Measurements from ENCODE around the gene COL20A1. TPM values are rescaled to one million over a fixed set of nuclear protein-coding genes. Genes with fewer than 3 reads are reported as not detected.

The COL20A1 gene
- total RNA-seq, 2 donors from 2014 or later, result not detected

DNA sequence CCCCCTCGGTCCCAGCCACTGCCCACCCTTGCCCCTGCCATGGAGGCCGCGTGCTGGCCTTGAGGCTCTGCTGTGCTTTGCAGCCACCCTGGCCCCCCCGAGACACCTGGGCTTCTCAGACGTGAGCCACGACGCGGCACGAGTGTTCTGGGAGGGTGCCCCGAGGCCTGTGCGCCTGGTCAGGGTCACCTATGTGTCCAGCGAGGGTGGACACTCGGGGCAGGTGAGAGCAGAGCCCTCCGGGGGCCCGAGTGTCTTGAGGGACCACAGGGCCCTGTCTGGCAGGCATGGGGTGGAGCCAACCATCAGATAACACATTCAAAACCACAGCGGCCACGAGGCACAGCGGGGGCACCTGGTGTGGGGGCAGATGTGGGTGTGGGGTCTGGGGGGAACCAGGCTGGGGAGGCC, 18.9 kb downstream of the COL20A1 start:
- H3K4me1 ChIP-seq, result no peaks in the 10 kb centered on the region
- no peaks in the 10 kb centered on the region for H3K9me3 ChIP-seq
- ATAC-seq (no peak), DNase-seq (no peak)
- WGBS, 2 donors, result 27 to 29% methylated on average over 3 to 14 of the region's 18 CpGs
- no peak overlapping the region for H3K27ac ChIP-seq
- no peaks in the 10 kb centered on the region for H3K36me3 ChIP-seq (replicated peaks in 1 of 2; ENCODE audit: insufficient read depth in 1 of 2, low read depth in 2 of 2)
- no peak overlapping the region for H3K4me3 ChIP-seq
- intact Hi-C loops (cut with DNase I), result no loop called here
- TF ChIP-seq, protein P1, sequence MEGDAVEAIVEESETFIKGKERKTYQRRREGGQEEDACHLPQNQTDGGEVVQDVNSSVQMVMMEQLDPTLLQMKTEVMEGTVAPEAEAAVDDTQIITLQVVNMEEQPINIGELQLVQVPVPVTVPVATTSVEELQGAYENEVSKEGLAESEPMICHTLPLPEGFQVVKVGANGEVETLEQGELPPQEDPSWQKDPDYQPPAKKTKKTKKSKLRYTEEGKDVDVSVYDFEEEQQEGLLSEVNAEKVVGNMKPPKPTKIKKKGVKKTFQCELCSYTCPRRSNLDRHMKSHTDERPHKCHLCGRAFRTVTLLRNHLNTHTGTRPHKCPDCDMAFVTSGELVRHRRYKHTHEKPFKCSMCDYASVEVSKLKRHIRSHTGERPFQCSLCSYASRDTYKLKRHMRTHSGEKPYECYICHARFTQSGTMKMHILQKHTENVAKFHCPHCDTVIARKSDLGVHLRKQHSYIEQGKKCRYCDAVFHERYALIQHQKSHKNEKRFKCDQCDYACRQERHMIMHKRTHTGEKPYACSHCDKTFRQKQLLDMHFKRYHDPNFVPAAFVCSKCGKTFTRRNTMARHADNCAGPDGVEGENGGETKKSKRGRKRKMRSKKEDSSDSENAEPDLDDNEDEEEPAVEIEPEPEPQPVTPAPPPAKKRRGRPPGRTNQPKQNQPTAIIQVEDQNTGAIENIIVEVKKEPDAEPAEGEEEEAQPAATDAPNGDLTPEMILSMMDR (IDR thresholded peaks at IDR 0.05), result no peak
- TF ChIP-seq POLR2A (IDR thresholded peaks at IDR 0.05), result no peak
- peaks cover 0 to 13% of the 10 kb centered on the region in 2 donors for H3K27me3 ChIP-seq

DNA sequence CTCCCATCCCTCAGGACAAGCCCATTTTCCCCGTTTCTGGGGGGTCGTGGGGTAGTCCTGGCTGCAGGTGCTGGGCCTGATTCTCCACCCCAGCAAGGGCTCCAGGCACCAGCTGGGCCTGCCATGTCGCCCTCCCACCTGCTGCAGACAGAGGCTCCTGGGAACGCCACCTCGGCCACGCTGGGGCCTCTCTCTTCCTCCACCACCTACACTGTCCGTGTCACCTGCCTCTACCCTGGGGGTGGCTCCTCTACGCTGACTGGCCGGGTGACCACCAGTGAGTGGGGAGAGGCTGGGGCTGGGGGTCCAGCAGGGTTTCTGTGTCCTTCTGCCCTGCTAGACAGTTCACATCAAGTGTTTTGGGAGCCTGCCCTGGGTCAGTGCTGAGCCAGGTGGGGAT, 19.3 kb downstream of the COL20A1 start:
- ATAC-seq (no peak), DNase-seq (no peak)
- intact Hi-C loops (cut with DNase I), result no loop called here
- Histone ChIP-seq H3K4me3 (no peak overlapping the region), H3K27ac (no peak overlapping the region), H3K4me1 (no peaks in the 10 kb centered on the region), H3K36me3 (replicated peaks in 1 of 2; ENCODE audit: insufficient read depth in 1 of 2, low read depth in 2 of 2) (no peaks in the 10 kb centered on the region), H3K9me3 (no peaks in the 10 kb centered on the region), H3K27me3 (peaks cover 0 to 12% of the 10 kb centered on the region in 2 donors)
- TF ChIP-seq POLR2A (IDR thresholded peaks at IDR 0.05), result no peak
- TF ChIP-seq, protein P1 (IDR thresholded peaks at IDR 0.05), result no peak
- 55 to 68% methylated on average over 8 to 9 of the region's 9 CpGs for WGBS, 2 donors

- H3K27ac ChIP-seq, result no peak overlapping the region
- 32 to 66% methylated on average over 11 to 18 of the region's 22 CpGs for WGBS, 2 donors
- TF ChIP-seq, protein P1 (IDR thresholded peaks at IDR 0.05), result no peak
- no peak for TF ChIP-seq POLR2A (IDR thresholded peaks at IDR 0.05)
- H3K36me3 ChIP-seq (replicated peaks in 1 of 2; ENCODE audit: insufficient read depth in 1 of 2, low read depth in 2 of 2), result no peaks in the 10 kb centered on the region
- DNase-seq (no peak), ATAC-seq (no peak)
- no peak overlapping the region for H3K4me3 ChIP-seq
- H3K27me3 ChIP-seq, result peaks cover 0 to 12% of the 10 kb centered on the region in 2 donors
- H3K9me3 ChIP-seq, result no peaks in the 10 kb centered on the region
- intact Hi-C loops (cut with DNase I), result no loop called here
- H3K4me1 ChIP-seq, result no peaks in the 10 kb centered on the region
These were observed 19.8 kb downstream of the COL20A1 start for GRCh38 chr20:63312690-63313348.

- TF ChIP-seq POLR2A (IDR thresholded peaks at IDR 0.05), result no peak
- TF ChIP-seq, protein P1 (IDR thresholded peaks at IDR 0.05), result no peak
- Histone ChIP-seq H3K27ac (no peak overlapping the region), H3K4me1 (no peaks in the 10 kb centered on the region), H3K9me3 (no peaks in the 10 kb centered on the region), H3K27me3 (peaks cover 0 to 6% of the 10 kb centered on the region in 2 donors), H3K36me3 (replicated peaks in 1 of 2; ENCODE audit: insufficient read depth in 1 of 2, low read depth in 2 of 2) (no peaks in the 10 kb centered on the region), H3K4me3 (no peak overlapping the region)
- DNase-seq (no peak), ATAC-seq (no peak)
- WGBS, 2 donors, result 61 to 70% methylated on average over 9 to 14 of the region's 25 CpGs
- intact Hi-C loops (cut with DNase I), result no loop called here
These were observed 20.5 kb downstream of the COL20A1 start for GRCh38 chr20:63313349-63314014.
